Caco-2 (cell line): ENCODE results near the gene CDK15. TPM values are rescaled to one million over a fixed set of nuclear protein-coding genes. Genes with fewer than 3 reads are reported as not detected.

Experiments
- BruUV-seq: library from RNA; stranded (reverse); fragments of 400-500 nt; replicated peaks from 2 replicates; lab custom pipeline; 2021; lab: Mats Ljungman, UMichigan
- CTCF ChIA-PET: fragments of 300-600 bp; sonication (Branson Sonifier 250); formaldehyde crosslinking; loops from one replicate; lab custom pipeline; 2022; ENCODE audit warnings: antibody characterized with exemption; lab: Charles Lee
- POLR2A ChIA-PET: fragments of 300-600 bp; sonication (Branson Sonifier 250); formaldehyde crosslinking; loops from one replicate; lab custom pipeline; 2022; ENCODE audit warnings: antibody characterized with exemption; lab: Charles Lee
- DNase-seq, 2 experiments: peaks; one replicate each; pipeline versions ENCODE4 v3.0.0 to v3.0.0-alpha.2; 2020 to 2022
- H3K27me3 ChIP-seq: replicated peaks from 2 replicates; pipeline ENCODE4 v1.6.0; 2011; ENCODE audit warnings: low read length; ENCODE audit not compliant: control insufficient read depth, insufficient read depth
- H3K36me3 ChIP-seq: 2 replicates; pipeline ENCODE4 v1.5.1; 2011; ENCODE audit warnings: low read length; ENCODE audit not compliant: control insufficient read depth, insufficient read depth
- H3K4me1 ChIP-seq: fragments of 250-450 bp; sonication (Bioruptor Pico); 2 replicates; pipeline ENCODE4 v1.5.1; 2020; ENCODE audit warnings: mild to moderate bottlenecking
- H3K4me3 ChIP-seq: 2 replicates; pipeline ENCODE4 v1.5.1; 2011; ENCODE audit warnings: low read depth, mild to moderate bottlenecking, control low read depth, low read length
- H3K9me3 ChIP-seq: fragments of 250-450 bp; sonication (Bioruptor Pico); 2 replicates; pipeline ENCODE4 v1.5.1; 2020; ENCODE audit warnings: mild to moderate bottlenecking, moderate library complexity
- H3K27ac Mint-ChIP-seq: one replicate; pipeline ENCODE4 v1.8.0; 2022; ENCODE audit warnings: mixed read lengths; ENCODE audit not compliant: unreplicated experiment
- H3K27me3 Mint-ChIP-seq: one replicate; pipeline ENCODE4 v1.8.0; 2022; ENCODE audit warnings: mixed read lengths; ENCODE audit not compliant: insufficient read depth, unreplicated experiment
- H3K36me3 Mint-ChIP-seq: one replicate; pipeline ENCODE4 v1.8.0; 2022; ENCODE audit warnings: mild to moderate bottlenecking, mixed read lengths; ENCODE audit not compliant: insufficient read depth, unreplicated experiment
- H3K4me1 Mint-ChIP-seq: one replicate; pipeline ENCODE4 v1.8.0; 2022; ENCODE audit warnings: low read depth, mixed read lengths; ENCODE audit not compliant: unreplicated experiment
- H3K4me3 Mint-ChIP-seq: one replicate; pipeline ENCODE4 v1.8.0; 2022; ENCODE audit warnings: mild to moderate bottlenecking, moderate library complexity, mixed read lengths; ENCODE audit not compliant: unreplicated experiment
- H3K9me3 Mint-ChIP-seq: one replicate; pipeline ENCODE4 v1.8.0; 2022; ENCODE audit warnings: mixed read lengths; ENCODE audit not compliant: unreplicated experiment
- intact Hi-C: fragments of 100-400 bp; cut with micrococcal nuclease; formaldehyde crosslinking; loops from one replicate; pipeline ENCODE4 v1.10.0; 2022; ENCODE audit not compliant: unreplicated experiment
- total RNA-seq: library from RNA; stranded (reverse); gene quantifications from 2 replicates; pipeline ENCODE4 v1.2.3, GENCODE V29; 2022
- TF ChIP-seq, protein P1 (sequence below), 2 experiments: fragments of 200-600 bp in 1 of 2; IDR thresholded peaks; 1 replicate in 1 of 2; 2 replicates in 1 of 2; pipeline versions ENCODE4 v1.5.1 to v1.8.0; 2011 to 2022; ENCODE audit warnings: antibody characterized with exemption in 1 of 2, control low read depth in 1 of 2, inconsistent platforms in 1 of 2, low read depth in 1 of 2, low read length in 1 of 2, mild to moderate bottlenecking in 1 of 2, moderate library complexity in 1 of 2; ENCODE audit not compliant: insufficient read depth in 1 of 2, severe bottlenecking in 1 of 2, unreplicated experiment in 1 of 2

Gene CDK15
- total RNA-seq, 1 experiment from 2014 or later: not detected

DNA sequence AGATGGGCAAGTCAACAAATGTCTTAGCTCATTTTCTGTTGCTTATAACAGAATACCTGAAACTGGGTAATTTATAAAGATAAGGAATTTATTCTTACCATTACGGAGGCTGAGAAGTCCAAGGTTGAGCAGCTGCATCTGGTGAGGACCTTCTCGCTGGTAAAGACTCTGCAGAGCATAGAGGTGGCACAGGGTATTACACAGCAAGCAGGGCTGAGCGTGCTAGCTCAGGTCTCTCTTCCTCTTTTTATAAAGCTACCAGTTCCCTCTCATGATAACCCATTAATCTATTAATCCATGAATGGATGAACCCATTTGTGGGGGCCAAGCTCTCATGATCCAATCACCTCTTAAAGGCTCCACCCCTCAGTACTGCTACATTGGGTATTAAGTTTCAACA lies 109.1 kb downstream of the CDK15 start:
- no peak for DNase-seq
- H3K9me3 ChIP-seq: no peaks in the 10 kb centered on the region
- H3K4me1 ChIP-seq: peaks cover 33% of the 10 kb centered on the region
- POLR2A ChIA-PET: no interaction called here
- Mint-ChIP-seq H3K4me3 (no peak overlapping the region), H3K27ac (no peak overlapping the region), H3K27me3 (no peaks in the 10 kb centered on the region), H3K36me3 (no peaks in the 10 kb centered on the region), H3K9me3 (no peaks in the 10 kb centered on the region), H3K4me1 (peaks cover 18% of the 10 kb centered on the region)
- TF ChIP-seq, protein P1, sequence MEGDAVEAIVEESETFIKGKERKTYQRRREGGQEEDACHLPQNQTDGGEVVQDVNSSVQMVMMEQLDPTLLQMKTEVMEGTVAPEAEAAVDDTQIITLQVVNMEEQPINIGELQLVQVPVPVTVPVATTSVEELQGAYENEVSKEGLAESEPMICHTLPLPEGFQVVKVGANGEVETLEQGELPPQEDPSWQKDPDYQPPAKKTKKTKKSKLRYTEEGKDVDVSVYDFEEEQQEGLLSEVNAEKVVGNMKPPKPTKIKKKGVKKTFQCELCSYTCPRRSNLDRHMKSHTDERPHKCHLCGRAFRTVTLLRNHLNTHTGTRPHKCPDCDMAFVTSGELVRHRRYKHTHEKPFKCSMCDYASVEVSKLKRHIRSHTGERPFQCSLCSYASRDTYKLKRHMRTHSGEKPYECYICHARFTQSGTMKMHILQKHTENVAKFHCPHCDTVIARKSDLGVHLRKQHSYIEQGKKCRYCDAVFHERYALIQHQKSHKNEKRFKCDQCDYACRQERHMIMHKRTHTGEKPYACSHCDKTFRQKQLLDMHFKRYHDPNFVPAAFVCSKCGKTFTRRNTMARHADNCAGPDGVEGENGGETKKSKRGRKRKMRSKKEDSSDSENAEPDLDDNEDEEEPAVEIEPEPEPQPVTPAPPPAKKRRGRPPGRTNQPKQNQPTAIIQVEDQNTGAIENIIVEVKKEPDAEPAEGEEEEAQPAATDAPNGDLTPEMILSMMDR (IDR thresholded peaks at IDR 0.05; ENCODE audit: insufficient read depth in 1 of 2, low read depth in 1 of 2, low read length in 1 of 2, severe bottlenecking in 1 of 2, unreplicated experiment in 1 of 2): no peak
- intact Hi-C loops: no loop called here
- CTCF ChIA-PET: no interaction called here
- H3K36me3 ChIP-seq: no peaks in the 10 kb centered on the region; the same call in 1 of the 2 replicates
- no TSS peak for BruUV-seq
- no peak overlapping the region for H3K4me3 ChIP-seq
- no peaks in the 10 kb centered on the region for H3K27me3 ChIP-seq

DNA sequence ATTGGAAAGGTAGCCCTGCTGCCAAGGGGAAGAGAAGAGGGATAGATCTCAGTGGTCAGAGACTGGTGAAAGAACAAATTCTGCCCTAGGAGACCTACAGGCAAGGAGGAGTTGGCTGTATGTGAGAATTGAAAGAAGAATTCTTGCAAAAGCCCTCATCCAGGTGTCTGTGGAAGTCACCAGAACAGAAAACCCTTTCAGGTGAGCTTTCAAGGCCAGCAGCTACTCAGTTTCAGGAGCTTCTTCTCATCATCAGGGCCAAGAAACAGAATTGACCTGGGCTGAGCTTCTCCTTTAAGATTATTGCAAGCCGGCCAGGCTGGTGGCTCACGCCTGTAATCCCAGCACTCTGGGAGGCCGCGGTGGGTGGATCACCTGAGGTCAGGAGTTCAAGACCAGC lies 110.2 kb downstream of the CDK15 start:
- TF ChIP-seq, protein P1 (IDR thresholded peaks at IDR 0.05; ENCODE audit: insufficient read depth in 1 of 2, low read depth in 1 of 2, low read length in 1 of 2, severe bottlenecking in 1 of 2, unreplicated experiment in 1 of 2): no peak
- no peaks in the 10 kb centered on the region; the same call in 1 of the 2 replicates for H3K36me3 ChIP-seq
- Mint-ChIP-seq H3K4me1 (peaks cover 13% of the 10 kb centered on the region), H3K27me3 (no peaks in the 10 kb centered on the region), H3K27ac (no peak overlapping the region), H3K4me3 (no peak overlapping the region), H3K9me3 (no peaks in the 10 kb centered on the region), H3K36me3 (no peaks in the 10 kb centered on the region)
- no TSS peak for BruUV-seq
- H3K27me3 ChIP-seq: no peaks in the 10 kb centered on the region
- POLR2A ChIA-PET: no interaction called here
- DNase-seq: no peak
- H3K9me3 ChIP-seq: no peaks in the 10 kb centered on the region
- CTCF ChIA-PET: no interaction called here
- H3K4me1 ChIP-seq: peaks cover 22% of the 10 kb centered on the region
- H3K4me3 ChIP-seq: no peak overlapping the region
- intact Hi-C loops: no loop called here

GRCh38 chr2:201918616-201919307 lies 112.4 kb downstream of the CDK15 start:
- H3K4me3 Mint-ChIP-seq: no peak overlapping the region
- H3K4me1 ChIP-seq: peaks cover 15% of the 10 kb centered on the region
- peaks cover 13% of the 10 kb centered on the region for H3K4me1 Mint-ChIP-seq
- no peak for DNase-seq
- H3K36me3 Mint-ChIP-seq: no peaks in the 10 kb centered on the region
- no peak overlapping the region for H3K4me3 ChIP-seq
- H3K27ac Mint-ChIP-seq: no peak overlapping the region
- POLR2A ChIA-PET: no interaction called here
- H3K9me3 ChIP-seq: no peaks in the 10 kb centered on the region
- intact Hi-C loops: no loop called here
- CTCF ChIA-PET: no interaction called here
- H3K9me3 Mint-ChIP-seq: no peaks in the 10 kb centered on the region
- TF ChIP-seq, protein P1 (IDR thresholded peaks at IDR 0.05; ENCODE audit: insufficient read depth in 1 of 2, low read depth in 1 of 2, low read length in 1 of 2, severe bottlenecking in 1 of 2, unreplicated experiment in 1 of 2): no peak
- BruUV-seq: no TSS peak
- no peaks in the 10 kb centered on the region for H3K27me3 Mint-ChIP-seq
- no peaks in the 10 kb centered on the region; the same call in 1 of the 2 replicates for H3K36me3 ChIP-seq
- H3K27me3 ChIP-seq: no peaks in the 10 kb centered on the region
